IPS-20b (cell line): ENCODE measurements around the gene RSPO3.

ENCODE experiments used
- H3K27ac ChIP-seq: one replicate; pipeline ENCODE4 v1.5.1; 2013; ENCODE audit warnings: low read length
- H3K27me3 ChIP-seq: 2 replicates; pipeline ENCODE4 v1.6.1; 2013; ENCODE audit warnings: mild to moderate bottlenecking, low read length, inconsistent platforms; ENCODE audit not compliant: insufficient read depth
- H3K36me3 ChIP-seq: 2 replicates; pipeline ENCODE4 v1.6.1; 2013; ENCODE audit warnings: low read depth, mild to moderate bottlenecking, inconsistent platforms, low read length, moderate library complexity; ENCODE audit not compliant: insufficient read depth
- H3K4me1 ChIP-seq: 2 replicates; pipeline ENCODE4 v1.6.1; 2013; ENCODE audit warnings: mild to moderate bottlenecking, control low read depth, inconsistent platforms, low read length, moderate library complexity; ENCODE audit not compliant: insufficient read depth
- H3K4me3 ChIP-seq: 2 replicates; pipeline ENCODE4 v1.5.1; 2013; ENCODE audit warnings: mild to moderate bottlenecking, low read length, inconsistent platforms
- H3K9ac ChIP-seq: 2 replicates; pipeline ENCODE4 v1.6.1; 2013; ENCODE audit warnings: low read depth, mild to moderate bottlenecking, inconsistent platforms, low read length, moderate library complexity
- H3K9me3 ChIP-seq: 2 replicates; pipeline ENCODE4 v1.6.1; 2013; ENCODE audit warnings: mild to moderate bottlenecking, low read depth, low read length, inconsistent platforms; ENCODE audit not compliant: insufficient read depth

The RSPO3 gene

DNA sequence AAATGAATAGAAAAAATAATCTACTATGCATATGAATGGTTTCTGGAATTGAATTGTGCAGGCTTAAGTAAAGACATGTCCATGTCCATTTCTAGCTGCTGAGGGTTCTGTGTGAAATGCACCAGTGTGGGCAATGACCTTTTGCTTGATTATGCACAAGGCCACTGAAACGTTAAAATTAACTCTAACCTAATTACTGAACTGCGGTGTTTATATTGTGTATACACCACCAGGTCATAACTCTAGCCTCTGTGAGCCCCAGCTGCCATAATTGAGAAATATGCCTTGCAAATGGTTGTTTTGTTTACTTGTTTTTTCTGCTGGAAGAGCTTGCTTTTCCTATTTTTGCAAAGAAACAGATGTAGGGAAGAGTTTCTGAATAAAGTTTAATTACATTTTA, 46.1 kb downstream of the RSPO3 start:
- no peaks in the 10 kb centered on the region for H3K27me3 ChIP-seq

DNA sequence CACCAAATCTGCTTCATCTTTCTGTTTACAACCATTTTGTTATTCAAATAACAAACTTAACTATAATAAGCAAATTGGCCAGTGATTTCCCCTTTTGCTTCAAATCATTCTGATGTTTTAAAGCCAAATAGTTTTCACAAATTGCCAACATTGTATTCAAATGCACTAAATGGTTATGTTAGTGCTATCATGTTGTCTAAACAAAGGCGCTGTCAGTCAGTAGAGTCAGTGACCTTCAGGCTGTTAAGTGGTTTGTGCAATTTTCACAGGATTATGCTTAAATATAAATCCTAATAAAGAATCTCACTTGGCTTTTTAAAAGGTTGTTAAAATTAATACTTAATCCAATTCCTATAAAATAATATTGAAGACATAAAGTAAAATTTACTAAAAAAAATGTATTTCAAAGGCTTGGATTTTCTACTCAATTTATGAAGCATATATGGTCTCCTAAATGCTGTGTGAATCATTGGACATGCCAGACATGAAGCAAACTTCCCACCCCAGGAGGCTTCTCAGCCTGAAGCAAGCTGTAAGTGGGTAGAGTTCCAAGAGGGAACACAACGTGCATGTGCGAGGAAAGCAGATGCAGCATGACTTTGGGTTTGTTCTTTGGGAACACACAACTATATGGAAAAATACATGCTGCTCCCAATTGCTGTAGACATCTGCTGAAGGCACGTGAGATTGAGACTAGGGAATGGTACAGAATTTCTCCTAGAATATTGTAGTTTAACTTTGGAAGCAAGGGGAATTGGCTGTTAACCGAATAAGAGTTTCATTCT, 54.9 kb downstream of the RSPO3 start:
- no peak overlapping the region for H3K27ac ChIP-seq
- H3K9ac ChIP-seq = no peak overlapping the region
- H3K4me3 ChIP-seq = no peak overlapping the region
- no peaks in the 10 kb centered on the region for H3K4me1 ChIP-seq
- H3K27me3 ChIP-seq = no peaks in the 10 kb centered on the region
- H3K36me3 ChIP-seq = no peaks in the 10 kb centered on the region
- H3K9me3 ChIP-seq = no peaks in the 10 kb centered on the region

More for the DNA sequence above, 46.1 kb downstream of the RSPO3 start:
- Histone ChIP-seq H3K4me1 (peaks cover 16% of the 10 kb centered on the region), H3K36me3 (no peaks in the 10 kb centered on the region), H3K4me3 (no peak overlapping the region), H3K9me3 (no peaks in the 10 kb centered on the region), H3K9ac (no peak overlapping the region), H3K27ac (no peak overlapping the region)

DNA sequence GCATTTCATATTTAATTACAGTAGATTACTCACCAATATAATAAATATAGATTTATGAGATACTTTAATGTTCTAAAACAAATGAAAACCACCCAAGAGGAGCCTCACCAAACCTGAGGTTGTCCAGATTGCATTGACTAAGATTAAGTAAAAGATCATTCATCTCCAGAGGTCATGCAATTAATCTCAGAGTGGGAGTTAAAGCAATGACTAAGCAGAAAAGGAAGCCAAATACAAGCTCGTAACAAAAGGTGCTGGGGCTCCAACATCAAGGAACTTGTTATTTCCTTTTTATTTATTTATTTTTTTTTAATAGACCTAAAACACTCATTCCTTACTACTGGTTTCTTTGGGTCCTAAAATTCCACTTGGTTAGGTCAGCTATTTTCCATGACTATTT, 57.7 kb downstream of the RSPO3 start:
- H3K4me1 ChIP-seq = no peaks in the 10 kb centered on the region
- no peak overlapping the region for H3K4me3 ChIP-seq
- no peaks in the 10 kb centered on the region for H3K27me3 ChIP-seq
- no peak overlapping the region for H3K9ac ChIP-seq
- H3K27ac ChIP-seq = no peak overlapping the region
- no peaks in the 10 kb centered on the region for H3K36me3 ChIP-seq
- H3K9me3 ChIP-seq = no peaks in the 10 kb centered on the region

DNA sequence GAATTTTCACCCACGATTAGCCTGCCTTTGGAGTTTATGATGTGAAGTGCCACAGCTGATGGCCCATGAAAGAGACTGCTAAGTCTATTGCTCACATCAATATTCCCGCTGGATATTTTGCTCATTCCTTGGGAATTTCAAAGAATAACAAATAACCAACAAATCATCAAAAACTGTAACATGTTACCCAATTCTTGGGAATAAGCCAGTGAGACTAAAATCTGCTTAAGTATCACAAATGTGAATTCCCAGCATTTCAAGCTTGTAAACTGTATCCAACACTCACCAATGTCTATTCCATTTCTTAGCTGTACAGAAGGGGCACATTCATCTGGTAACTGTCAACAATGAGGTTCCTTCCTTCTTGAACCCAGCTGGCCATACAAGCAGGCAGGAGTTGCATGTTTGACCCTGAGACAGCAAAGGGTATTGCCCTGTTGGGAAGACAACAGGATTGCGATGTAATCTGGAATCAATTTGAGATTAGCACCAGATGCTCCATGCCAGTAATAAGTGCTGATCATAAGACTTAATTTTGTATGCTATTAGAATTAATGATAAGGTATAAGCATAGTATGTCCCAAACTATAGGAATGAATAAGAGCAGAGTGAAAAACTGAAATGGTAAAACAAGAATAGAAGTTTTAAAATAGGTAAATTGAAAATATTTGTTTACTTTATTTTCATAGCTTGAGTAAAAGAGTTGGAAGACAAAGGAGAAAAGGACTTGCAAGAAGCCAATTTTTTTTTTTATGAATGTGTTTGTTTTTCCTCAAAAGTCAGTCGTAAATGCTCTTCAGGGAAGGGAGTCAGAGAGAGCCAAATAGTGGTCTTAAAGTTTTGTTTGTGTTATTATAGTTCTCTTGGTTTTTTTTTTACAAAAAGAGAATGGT, 58.8 kb downstream of the RSPO3 start:
- Histone ChIP-seq H3K4me1 (no peaks in the 10 kb centered on the region), H3K36me3 (no peaks in the 10 kb centered on the region), H3K4me3 (no peak overlapping the region), H3K27me3 (no peaks in the 10 kb centered on the region), H3K27ac (no peak overlapping the region), H3K9me3 (no peaks in the 10 kb centered on the region), H3K9ac (no peak overlapping the region)

DNA sequence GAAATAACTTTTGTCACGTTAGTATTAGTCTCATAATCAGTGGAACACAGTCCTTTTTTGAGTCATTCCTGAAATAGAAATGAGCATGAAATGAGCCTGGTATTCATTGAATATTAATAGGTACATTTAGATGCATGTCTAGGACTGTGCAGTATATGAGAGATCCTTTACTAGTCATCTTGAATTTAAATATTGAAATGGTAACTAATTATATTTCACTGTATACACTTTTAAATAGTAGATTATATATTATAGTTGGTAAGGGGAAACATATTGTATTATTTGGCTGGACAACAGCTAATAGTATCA, 59.4 kb downstream of the RSPO3 start:
- no peaks in the 10 kb centered on the region for H3K4me1 ChIP-seq

DNA sequence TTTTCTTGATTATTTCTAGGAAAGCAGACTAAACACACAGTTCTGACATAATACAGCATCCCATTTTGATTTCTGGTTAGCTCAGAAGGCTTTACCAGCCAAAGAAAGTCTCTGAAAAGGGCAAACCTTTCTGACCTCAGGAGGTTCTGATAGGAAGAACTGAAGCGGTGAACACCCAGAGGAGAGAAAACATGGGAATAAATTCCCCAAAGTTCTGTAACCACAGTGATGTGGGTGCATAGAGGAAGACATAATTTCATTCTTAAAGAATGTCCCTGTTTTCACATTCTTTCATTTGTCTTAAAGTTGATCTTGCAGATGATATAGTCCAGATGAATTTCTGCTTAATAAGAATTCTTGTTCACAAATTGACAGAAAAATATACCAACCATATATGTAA, 60.3 kb downstream of the RSPO3 start:
- Histone ChIP-seq H3K9ac (no peak overlapping the region), H3K4me3 (no peak overlapping the region), H3K27ac (no peak overlapping the region), H3K27me3 (no peaks in the 10 kb centered on the region), H3K9me3 (no peaks in the 10 kb centered on the region), H3K36me3 (no peaks in the 10 kb centered on the region), H3K4me1 (no peaks in the 10 kb centered on the region)

More for the DNA sequence above, 59.4 kb downstream of the RSPO3 start:
- Histone ChIP-seq H3K4me3 (no peak overlapping the region), H3K9me3 (no peaks in the 10 kb centered on the region), H3K9ac (no peak overlapping the region), H3K27me3 (no peaks in the 10 kb centered on the region), H3K36me3 (no peaks in the 10 kb centered on the region), H3K27ac (no peak overlapping the region)

DNA sequence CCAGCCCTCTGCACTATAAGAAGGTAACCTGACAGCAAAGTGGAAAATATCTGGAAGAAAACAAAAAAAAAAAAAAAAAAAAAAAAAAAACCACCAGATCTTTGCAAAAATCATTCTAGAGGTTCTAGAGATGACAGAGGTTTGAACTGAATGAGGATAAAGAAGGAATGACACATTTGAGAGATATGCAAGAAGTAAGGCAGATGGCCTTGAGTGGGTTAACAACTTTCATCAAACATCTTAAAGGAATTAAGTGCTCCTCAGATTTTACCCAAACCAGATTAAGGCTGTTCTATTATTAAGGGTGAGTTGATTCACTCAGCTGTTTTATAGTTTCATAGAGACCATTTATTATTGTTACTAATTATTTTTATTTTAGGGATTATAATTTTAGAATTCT, 62.0 kb downstream of the RSPO3 start:
- Histone ChIP-seq H3K27ac (no peak overlapping the region), H3K27me3 (no peaks in the 10 kb centered on the region), H3K4me1 (no peaks in the 10 kb centered on the region), H3K36me3 (no peaks in the 10 kb centered on the region), H3K9me3 (no peaks in the 10 kb centered on the region), H3K9ac (no peak overlapping the region), H3K4me3 (no peak overlapping the region)

DNA sequence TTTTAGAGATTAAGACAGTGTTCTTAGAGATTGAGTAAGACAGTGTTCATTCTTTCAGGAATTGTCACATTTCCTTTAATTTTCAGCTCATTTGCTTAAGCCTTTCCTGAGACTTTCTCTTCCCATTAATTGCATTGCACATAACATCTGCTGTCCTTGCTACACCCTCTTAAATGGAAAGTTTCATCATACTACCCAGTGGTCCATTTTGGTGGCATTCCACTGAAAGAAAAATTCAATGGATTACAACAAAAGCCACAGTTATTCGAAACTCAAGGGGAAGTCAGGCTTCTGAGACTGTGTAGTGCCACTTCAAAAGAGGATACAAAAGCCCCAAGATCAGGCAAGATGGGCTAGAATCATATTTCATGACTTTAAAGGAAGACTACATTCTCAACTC, 64.0 kb downstream of the RSPO3 start:
- Histone ChIP-seq H3K27ac (no peak overlapping the region), H3K27me3 (no peaks in the 10 kb centered on the region), H3K9me3 (no peaks in the 10 kb centered on the region), H3K9ac (no peak overlapping the region), H3K36me3 (no peaks in the 10 kb centered on the region), H3K4me3 (no peak overlapping the region), H3K4me1 (no peaks in the 10 kb centered on the region)

DNA sequence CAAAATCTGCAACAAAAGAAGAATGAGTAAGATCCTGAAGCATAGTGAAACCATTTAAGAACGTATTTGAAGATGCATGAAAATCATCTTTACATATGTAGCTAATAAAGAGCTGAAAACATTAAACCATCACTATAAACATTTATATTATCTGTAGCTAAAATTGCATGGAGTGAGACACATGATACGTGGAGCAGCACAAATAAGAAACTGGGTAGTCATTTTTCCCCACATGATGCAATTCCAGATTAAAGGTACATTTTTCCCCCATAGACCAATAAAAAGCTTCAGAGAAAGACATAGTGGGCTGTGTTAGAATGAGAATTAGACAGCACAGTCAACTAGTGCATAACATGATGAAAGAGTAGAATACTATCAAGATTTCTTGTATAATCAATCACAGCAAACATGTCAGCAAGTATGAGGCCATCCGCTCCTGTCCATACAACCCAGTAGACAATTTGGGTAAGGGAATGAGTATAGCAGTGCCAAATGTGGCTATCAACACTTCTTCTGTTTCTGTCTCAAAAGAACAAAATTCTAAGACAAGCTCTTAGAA, 67.0 kb downstream of the RSPO3 start:
- Histone ChIP-seq H3K9me3 (no peaks in the 10 kb centered on the region), H3K36me3 (no peaks in the 10 kb centered on the region), H3K27ac (no peak overlapping the region), H3K4me3 (no peak overlapping the region), H3K9ac (no peak overlapping the region), H3K4me1 (no peaks in the 10 kb centered on the region), H3K27me3 (no peaks in the 10 kb centered on the region)

DNA sequence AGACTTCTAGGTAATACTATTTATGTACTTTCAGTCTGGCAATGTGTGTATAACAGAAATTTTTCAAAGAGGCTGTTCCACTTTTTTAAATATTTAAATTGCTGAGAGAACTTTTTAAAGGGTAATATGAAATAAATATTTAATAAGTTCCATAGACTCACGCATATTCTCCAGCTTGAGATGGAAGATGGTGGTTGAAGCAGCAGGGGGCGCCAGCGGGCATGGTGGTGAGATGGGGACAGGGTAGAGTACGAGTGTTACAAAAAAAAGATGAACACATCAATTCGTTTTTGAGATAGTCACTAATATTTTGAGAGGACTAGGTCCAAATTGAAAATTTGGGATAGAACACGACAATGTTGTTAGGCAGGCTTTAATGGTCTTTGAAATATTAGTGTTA, 68.4 kb downstream of the RSPO3 start:
- no peaks in the 10 kb centered on the region for H3K4me1 ChIP-seq
- H3K9ac ChIP-seq = no peak overlapping the region
- no peak overlapping the region for H3K4me3 ChIP-seq
- H3K27me3 ChIP-seq = no peaks in the 10 kb centered on the region
- no peak overlapping the region for H3K27ac ChIP-seq
- no peaks in the 10 kb centered on the region for H3K9me3 ChIP-seq
- H3K36me3 ChIP-seq = no peaks in the 10 kb centered on the region

DNA sequence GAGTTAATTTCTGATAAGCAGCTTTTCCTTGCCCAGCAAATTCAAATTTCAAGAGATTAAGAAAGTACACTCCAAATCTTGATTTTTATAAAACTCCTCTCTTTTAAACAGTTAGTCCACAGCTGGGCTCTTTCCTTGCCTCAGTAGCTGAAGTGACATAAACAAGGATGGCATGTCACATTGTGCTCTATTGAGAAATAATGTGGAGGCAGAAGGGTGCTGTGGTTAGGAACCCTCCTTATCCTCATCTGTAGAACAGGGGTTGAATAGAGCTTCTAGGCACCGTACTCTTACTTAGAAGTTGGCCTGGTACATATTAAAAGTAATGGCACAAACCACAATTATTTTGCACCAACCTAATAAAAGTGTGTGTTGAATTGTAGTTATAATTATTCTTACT, 70.3 kb downstream of the RSPO3 start:
- Histone ChIP-seq H3K27me3 (no peaks in the 10 kb centered on the region), H3K4me1 (no peaks in the 10 kb centered on the region), H3K36me3 (no peaks in the 10 kb centered on the region), H3K4me3 (no peak overlapping the region), H3K9ac (no peak overlapping the region), H3K27ac (no peak overlapping the region), H3K9me3 (no peaks in the 10 kb centered on the region)

DNA sequence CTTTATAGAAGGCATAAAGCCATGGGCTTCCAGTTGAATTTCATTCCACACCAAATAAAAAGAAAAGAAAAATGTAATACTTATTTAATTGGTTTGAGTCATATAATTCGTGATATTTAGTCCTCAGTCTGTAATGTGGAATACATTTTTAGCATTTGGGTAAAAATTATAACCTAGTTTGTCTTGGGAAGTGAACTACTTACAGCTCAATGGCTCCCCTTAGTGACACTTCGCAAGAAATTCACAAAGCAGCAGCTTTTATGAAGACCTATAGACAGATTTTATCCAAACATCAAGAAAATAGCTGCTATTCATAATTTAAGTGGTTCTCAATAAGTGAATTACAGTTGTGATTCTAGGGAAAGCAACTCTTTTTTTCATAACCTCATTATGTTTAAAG, 72.1 kb downstream of the RSPO3 start:
- H3K27ac ChIP-seq = no peak overlapping the region
- no peaks in the 10 kb centered on the region for H3K36me3 ChIP-seq
- no peaks in the 10 kb centered on the region for H3K9me3 ChIP-seq
- H3K4me3 ChIP-seq = no peak overlapping the region
- H3K4me1 ChIP-seq = no peaks in the 10 kb centered on the region
- H3K9ac ChIP-seq = no peak overlapping the region
- no peaks in the 10 kb centered on the region for H3K27me3 ChIP-seq
